A549 (cell line): ENCODE data around the gene ANG. TPM values are rescaled to one million over a fixed set of nuclear protein-coding genes. Genes with fewer than 3 reads are reported as not detected.

ENCODE experiments used
- ATAC-seq, 2 experiments: fragments of 200-7000 bp in 1 of 2; fragments of >200 bp in 1 of 2; cut with Nextera tagmentation in 1 of 2; cut with Tn5 transposase in 1 of 2; 3 replicates each; pipeline versions ENCODE4 v1.8.0 to v1.9.1; 2018 to 2020; ENCODE audit warnings: mild to moderate bottlenecking in 1 of 2, moderate library complexity in 1 of 2
- CTCF ChIA-PET: fragments of 300-600 bp; sonication (Branson Sonifier 250); formaldehyde crosslinking; extraction: SDS; loops from one replicate; lab custom pipeline; 2021; ENCODE audit warnings: antibody characterized with exemption, inconsistent platforms; lab: Yijun Ruan, JAX
- POLR2A ChIA-PET: fragments of 350-600 bp; formaldehyde crosslinking; extraction: SDS; loops from one replicate; lab custom pipeline; 2021; ENCODE audit warnings: antibody characterized with exemption, inconsistent platforms; lab: Yijun Ruan, JAX
- DNase-seq, 2 experiments: peaks; one replicate each; pipeline versions ENCODE4 v3.0.0 to v3.0.0-alpha.2; 2011 to 2016; ENCODE audit warnings: low read depth in 1 of 2, low spot score in 1 of 2
- FAIRE-seq: peaks from 2 replicates; lab custom pipeline; 2011; peaks lifted over from hg19 to GRCh38; lab: Jason Lieb, UNC
- H3K27ac ChIP-seq, 2 experiments: fragments of >200 bp; sonication (Bioruptor Twin); formaldehyde crosslinking; 3 replicates each; pipeline ENCODE4 v1.5.1; 2016 to 2017
- H3K4me1 ChIP-seq: fragments of >200 bp; sonication (Bioruptor Twin); formaldehyde crosslinking; 3 replicates; pipeline ENCODE4 v1.6.1; 2016
- H3K4me2 ChIP-seq: fragments of >200 bp; sonication (Bioruptor Twin); formaldehyde crosslinking; 3 replicates; pipeline ENCODE4 v1.6.1; 2016
- H3K4me3 ChIP-seq: fragments of >200 bp; sonication (Bioruptor Twin); formaldehyde crosslinking; 3 replicates; pipeline ENCODE4 v1.5.1; 2016
- H3K9me3 ChIP-seq: fragments of >200 bp; sonication (Bioruptor Twin); formaldehyde crosslinking; 3 replicates; pipeline ENCODE4 v1.6.1; 2016
- ATOH8 ChIP-seq: fragments of 250-450 bp; sonication (Bioruptor Pico); IDR thresholded peaks from 2 replicates; pipeline ENCODE4 v1.5.0; 2020; ENCODE audit warnings: low read depth, mild to moderate bottlenecking, moderate library complexity
- BCL3 ChIP-seq: fragments of >200 bp; sonication (Bioruptor Twin); formaldehyde crosslinking; IDR thresholded peaks from 3 replicates; pipeline ENCODE4 v1.6.1; 2016
- BHLHE40 ChIP-seq: IDR thresholded peaks from 2 replicates; pipeline ENCODE4 v1.6.1; 2012; ENCODE audit warnings: low read depth, low read length, inconsistent platforms
- CBX2 ChIP-seq: fragments of 200-600 bp; sonication (generic); IDR thresholded peaks from 2 replicates; pipeline ENCODE4 v1.6.1; 2016; ENCODE audit warnings: low read depth, mild to moderate bottlenecking, borderline replicate concordance
- CBX8 ChIP-seq: fragments of 200-600 bp; sonication (generic); IDR thresholded peaks from 2 replicates; pipeline ENCODE4 v1.6.1; 2016
- CEBPB ChIP-seq, 2 experiments: fragments of >200 bp in 1 of 2; sonication (Bioruptor Twin) in 1 of 2; formaldehyde crosslinking in 1 of 2; IDR thresholded peaks; 2 replicates each; pipeline ENCODE4 v1.6.1; 2012 to 2016
- CHD2 ChIP-seq: fragments of 150-350 bp; IDR thresholded peaks from 2 replicates; pipeline ENCODE4 v1.6.1; 2014; ENCODE audit warnings: low read length; ENCODE audit not compliant: partially characterized antibody
- E2F6 ChIP-seq: IDR thresholded peaks from 2 replicates; pipeline ENCODE4 v1.6.1; 2012; ENCODE audit warnings: low read depth, borderline replicate concordance
- EHMT2 ChIP-seq: fragments of 200-600 bp; sonication (generic); IDR thresholded peaks from 2 replicates; pipeline ENCODE4 v1.6.1; 2016; ENCODE audit warnings: antibody characterized with exemption, low read depth, mild to moderate bottlenecking, moderate library complexity
- EP300 ChIP-seq, 2 experiments: fragments of >200 bp; sonication (Bioruptor Twin); formaldehyde crosslinking; IDR thresholded peaks; 2 replicates in 1 of 2; 3 replicates in 1 of 2; pipeline ENCODE4 v1.6.1; 2016 to 2017
- FOXS1 ChIP-seq: fragments of 250-450 bp; sonication (Bioruptor Pico); IDR thresholded peaks from 2 replicates; pipeline ENCODE4 v1.5.0; 2020; ENCODE audit warnings: mild to moderate bottlenecking, moderate library complexity
- HEYL ChIP-seq: fragments of 250-450 bp; sonication (Bioruptor Pico); IDR thresholded peaks from 2 replicates; pipeline ENCODE4 v1.8.0; 2021; ENCODE audit warnings: mild to moderate bottlenecking, moderate library complexity
- HOXA7 ChIP-seq: fragments of 250-450 bp; sonication (Bioruptor Pico); IDR thresholded peaks from 2 replicates; pipeline ENCODE4 v1.5.0; 2020; ENCODE audit warnings: mild to moderate bottlenecking, moderate library complexity
- JUN ChIP-seq, 2 experiments: fragments of >200 bp; sonication (Bioruptor Twin); formaldehyde crosslinking; IDR thresholded peaks; 2 replicates in 1 of 2; 3 replicates in 1 of 2; pipeline ENCODE4 v1.6.1; 2016 to 2017
- KDM5A ChIP-seq: fragments of 200-600 bp; sonication (generic); IDR thresholded peaks from 2 replicates; pipeline ENCODE4 v1.6.1; 2016; ENCODE audit warnings: antibody characterized with exemption, mild to moderate bottlenecking
- MAFK ChIP-seq: fragments of 450-650 bp; IDR thresholded peaks from 2 replicates; pipeline ENCODE4 v1.6.1; 2014; ENCODE audit not compliant: partially characterized antibody
- MAX ChIP-seq: IDR thresholded peaks from 2 replicates; pipeline ENCODE4 v1.6.1; 2012
- MYC ChIP-seq: IDR thresholded peaks from 2 replicates; pipeline ENCODE4 v1.6.1; 2012; ENCODE audit warnings: mild to moderate bottlenecking, inconsistent platforms, low read length, improper control_type of control experiment, borderline replicate concordance
- NFE2L2 ChIP-seq: fragments of 150-350 bp; conservative IDR thresholded peaks from 2 replicates; pipeline ENCODE4 v1.6.1; 2014; ENCODE audit warnings: low read length
- NPAS2 ChIP-seq: fragments of 250-450 bp; sonication (Bioruptor Pico); IDR thresholded peaks from 2 replicates; pipeline ENCODE4 v1.8.0; 2022; ENCODE audit warnings: mild to moderate bottlenecking, moderate library complexity, borderline replicate concordance
- NR3C1 ChIP-seq: fragments of >200 bp; sonication (Bioruptor Twin); formaldehyde crosslinking; IDR thresholded peaks from 3 replicates; pipeline ENCODE4 v1.6.1; 2017
- POLR2A ChIP-seq: IDR thresholded peaks from 2 replicates; pipeline ENCODE4 v1.6.1; 2012; ENCODE audit warnings: mild to moderate bottlenecking, low read length
- RAD21 ChIP-seq, 2 experiments: fragments of >200 bp in 1 of 2; sonication (Bioruptor Twin) in 1 of 2; formaldehyde crosslinking in 1 of 2; IDR thresholded peaks in 1 of 2; conservative IDR thresholded peaks in 1 of 2; 2 replicates in 1 of 2; 3 replicates in 1 of 2; pipeline ENCODE4 v1.6.1; 2012 to 2018; ENCODE audit warnings: inconsistent platforms in 1 of 2
- RFX5 ChIP-seq: fragments of 450-650 bp; IDR thresholded peaks from 2 replicates; pipeline ENCODE4 v1.7.1; 2014; ENCODE audit warnings: antibody characterized with exemption, mild to moderate bottlenecking, moderate library complexity
- SMC3 ChIP-seq: fragments of >200 bp; sonication (Bioruptor Twin); formaldehyde crosslinking; IDR thresholded peaks from 3 replicates; pipeline ENCODE4 v1.6.1; 2018; ENCODE audit warnings: inconsistent platforms
- SREBF2 ChIP-seq: fragments of 450-650 bp; IDR thresholded peaks from 2 replicates; pipeline ENCODE4 v1.6.1; 2014; ENCODE audit warnings: mild to moderate bottlenecking, moderate library complexity
- TP53 ChIP-seq: fragments of 250-450 bp; sonication (Bioruptor Pico); IDR thresholded peaks from 2 replicates; pipeline ENCODE4 v1.5.0; 2021; ENCODE audit warnings: mild to moderate bottlenecking, moderate library complexity
- ZC3H11A ChIP-seq: fragments of 450-650 bp; IDR thresholded peaks from 2 replicates; pipeline ENCODE4 v1.6.1; 2014; ENCODE audit warnings: antibody characterized with exemption, mild to moderate bottlenecking
- ZFP36 ChIP-seq: fragments of 450-650 bp; IDR thresholded peaks from 2 replicates; pipeline ENCODE4 v1.6.1; 2014; ENCODE audit warnings: borderline replicate concordance; ENCODE audit not compliant: partially characterized antibody
- ZNF302 ChIP-seq: fragments of 250-450 bp; sonication (Bioruptor Pico); IDR thresholded peaks from 2 replicates; pipeline ENCODE4 v1.9.0; 2021; ENCODE audit warnings: inconsistent platforms, mild to moderate bottlenecking, moderate library complexity
- WGBS: methylation state at CpG from one replicate; pipeline ENCODE4 v1.1.6; 2017; ENCODE audit errors: missing lambda C conversion rate; 5-methylcytosine and 5-hydroxymethylcytosine counted together
- polyA plus RNA-seq, 4 experiments: library from polyadenylated mRNA; depleted of rRNA in 3 of 4; stranded (reverse); fragments of >200 nt; fragmentation: RNase III in 1 of 4; extraction: RNeasy Plus Mini Kit Qiagen cat#74134 plus additional on column Dnase treatment in 1 of 4; gene quantifications; 2 replicates in 3 of 4; 3 replicates in 1 of 4; pipeline ENCODE4 v1.2.3, GENCODE V29; 2011 to 2017
- TF ChIP-seq, protein P1 (sequence below): fragments of 250-450 bp; sonication (Bioruptor Pico); IDR thresholded peaks from 2 replicates; pipeline ENCODE4 v1.5.0; 2021; ENCODE audit warnings: mild to moderate bottlenecking, moderate library complexity, borderline replicate concordance
- TF ChIP-seq, protein P2 (sequence below): fragments of 150-350 bp; IDR thresholded peaks from 2 replicates; pipeline ENCODE4 v1.6.1; 2014; ENCODE audit warnings: low read depth, mild to moderate bottlenecking, low read length
- TF ChIP-seq, protein P3 (sequence below): fragments of >200 bp; sonication (Bioruptor Twin); formaldehyde crosslinking; IDR thresholded peaks from 2 replicates; pipeline ENCODE4 v1.6.1; 2016

The ANG gene
- polyA plus RNA-seq, 2 of the 4 experiments (the other 2 are of a cell fraction) = 10.5 to 35.4 TPM

DNA sequence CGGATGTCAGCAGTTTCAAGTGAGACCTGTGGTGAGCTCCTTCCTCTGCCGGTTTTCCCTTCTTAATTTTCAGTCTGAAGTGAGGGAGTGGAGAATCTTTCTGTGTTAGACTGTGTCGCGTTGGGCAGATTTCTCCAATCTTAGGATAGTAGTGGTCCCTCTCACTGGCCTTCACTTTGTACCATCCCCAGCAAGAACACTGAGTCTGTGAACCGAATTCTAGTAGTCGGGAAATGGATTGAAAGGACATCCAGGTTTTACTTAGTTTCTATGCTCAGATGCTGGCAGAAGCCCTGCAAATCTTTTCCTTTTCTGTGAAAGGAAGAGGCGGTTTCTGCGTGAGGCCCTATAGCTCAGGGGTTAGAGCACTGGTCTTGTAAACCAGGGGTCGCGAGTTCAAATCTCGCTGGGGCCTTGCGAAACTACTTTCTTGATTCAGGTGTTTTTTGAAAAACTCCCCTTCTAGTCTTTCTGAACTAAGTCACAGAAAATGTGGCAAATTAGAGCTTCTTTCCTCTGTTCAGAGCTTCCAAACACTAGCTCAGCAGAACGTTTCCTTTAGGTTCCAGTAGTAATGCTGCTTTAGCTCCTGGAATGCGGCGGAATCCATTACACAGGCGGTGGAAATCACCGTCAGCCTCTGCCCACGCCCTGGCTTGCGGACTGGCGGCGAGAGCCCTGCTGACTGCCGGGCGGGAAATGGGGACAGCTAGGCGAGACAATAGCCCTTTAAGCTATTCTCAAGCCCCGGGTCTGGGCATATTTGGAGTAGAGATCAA, 7.0 kb upstream of the ANG start:
- CTCF ChIA-PET = interaction anchor here (0.9 to 13.8 kb wide), 17 partner anchors 8 to 359 kb away, joined by 3 to 191 read pairs (median 4); no protein-coding TSS in a partner anchor
- Histone ChIP-seq H3K27ac (peak overlapping the region; percentile 95), H3K4me1 (peaks cover 23% of the 10 kb centered on the region), H3K4me3 (peak overlapping the region; percentile 58), H3K9me3 (no peaks in the 10 kb centered on the region), H3K4me2 (peak overlapping the region; percentile 81)
- peak; percentile 46 for FAIRE-seq
- POLR2A ChIA-PET = interaction anchor here (0.8 to 5.1 kb wide), 19 partner anchors 7 to 339 kb away, joined by 3 to 46 read pairs (median 4); partner anchors contain the start of genes APEX1, PARP2, PIP4P1 and TEP1
- ATAC-seq = peak; percentile 12 to 16; a peak in 5 of 6 replicates
- no peak for TF ChIP-seq ATOH8 (CRISPR knock-in tag)
- TF ChIP-seq MAFK = peak; percentile 100
- no peak for TF ChIP-seq BHLHE40
- peak; percentile 46 to 90; a peak in 3 of 4 replicates for TF ChIP-seq CEBPB (IDR thresholded peaks at IDR 0.05)
- TF ChIP-seq EHMT2 = no peak
- no peak for TF ChIP-seq EP300 (IDR thresholded peaks at IDR 0.05)
- no peak for TF ChIP-seq TP53
- no peak for TF ChIP-seq NR3C1
- TF ChIP-seq, protein P1, sequence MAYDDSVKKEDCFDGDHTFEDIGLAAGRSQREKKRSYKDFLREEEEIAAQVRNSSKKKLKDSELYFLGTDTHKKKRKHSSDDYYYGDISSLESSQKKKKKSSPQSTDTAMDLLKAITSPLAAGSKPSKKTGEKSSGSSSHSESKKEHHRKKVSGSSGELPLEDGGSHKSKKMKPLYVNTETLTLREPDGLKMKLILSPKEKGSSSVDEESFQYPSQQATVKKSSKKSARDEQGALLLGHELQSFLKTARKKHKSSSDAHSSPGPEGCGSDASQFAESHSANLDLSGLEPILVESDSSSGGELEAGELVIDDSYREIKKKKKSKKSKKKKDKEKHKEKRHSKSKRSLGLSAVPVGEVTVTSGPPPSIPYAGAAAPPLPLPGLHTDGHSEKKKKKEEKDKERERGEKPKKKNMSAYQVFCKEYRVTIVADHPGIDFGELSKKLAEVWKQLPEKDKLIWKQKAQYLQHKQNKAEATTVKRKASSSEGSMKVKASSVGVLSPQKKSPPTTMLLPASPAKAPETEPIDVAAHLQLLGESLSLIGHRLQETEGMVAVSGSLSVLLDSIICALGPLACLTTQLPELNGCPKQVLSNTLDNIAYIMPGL (CRISPR knock-in tag) = no peak; the same call in 1 of the 2 replicates
- peak; percentile 83 for TF ChIP-seq SREBF2
- no peak for TF ChIP-seq CBX2
- no peak; a peak in 1 of 5 replicates for TF ChIP-seq RAD21 (conservative IDR thresholded peaks at IDR 0.05 in 1 of 2, IDR thresholded peaks at IDR 0.05 in 1 of 2)
- peak; percentile 17 for TF ChIP-seq CHD2
- TF ChIP-seq, protein P2, sequence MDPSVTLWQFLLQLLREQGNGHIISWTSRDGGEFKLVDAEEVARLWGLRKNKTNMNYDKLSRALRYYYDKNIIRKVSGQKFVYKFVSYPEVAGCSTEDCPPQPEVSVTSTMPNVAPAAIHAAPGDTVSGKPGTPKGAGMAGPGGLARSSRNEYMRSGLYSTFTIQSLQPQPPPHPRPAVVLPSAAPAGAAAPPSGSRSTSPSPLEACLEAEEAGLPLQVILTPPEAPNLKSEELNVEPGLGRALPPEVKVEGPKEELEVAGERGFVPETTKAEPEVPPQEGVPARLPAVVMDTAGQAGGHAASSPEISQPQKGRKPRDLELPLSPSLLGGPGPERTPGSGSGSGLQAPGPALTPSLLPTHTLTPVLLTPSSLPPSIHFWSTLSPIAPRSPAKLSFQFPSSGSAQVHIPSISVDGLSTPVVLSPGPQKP = no peak
- TF ChIP-seq ZC3H11A = no peak
- no peak; a peak in 1 of 5 replicates for TF ChIP-seq JUN (IDR thresholded peaks at IDR 0.05)
- TF ChIP-seq FOXS1 (CRISPR knock-in tag) = no peak
- TF ChIP-seq MYC = 0 out of 2 replicates have a peak, but pooled peaks have one; percentile 24
- TF ChIP-seq HOXA7 = no peak
- TF ChIP-seq HEYL (CRISPR knock-in tag) = no peak
- peak; percentile 24; the same call in 1 of the 3 replicates for TF ChIP-seq SMC3
- no peak for TF ChIP-seq BCL3
- TF ChIP-seq RFX5 = peak; percentile 80
- peak; percentile 39; the same call in 1 of the 2 replicates for TF ChIP-seq MAX
- TF ChIP-seq KDM5A = no peak
- TF ChIP-seq E2F6 = no peak
- TF ChIP-seq CBX8 = no peak
- no peak for TF ChIP-seq NFE2L2
- TF ChIP-seq, protein P3, sequence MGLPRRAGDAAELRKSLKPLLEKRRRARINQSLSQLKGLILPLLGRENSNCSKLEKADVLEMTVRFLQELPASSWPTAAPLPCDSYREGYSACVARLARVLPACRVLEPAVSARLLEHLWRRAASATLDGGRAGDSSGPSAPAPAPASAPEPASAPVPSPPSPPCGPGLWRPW = no peak
- TF ChIP-seq NPAS2 = no peak
- no peak for TF ChIP-seq ZNF302
- TF ChIP-seq POLR2A = 0 out of 2 replicates have a peak, but pooled peaks have one; percentile 10
- TF ChIP-seq ZFP36 = peak; percentile 2
- peak; percentile 62 to 93 for DNase-seq
- WGBS = 1% methylated on average over 16 of the region's 25 CpGs
